Natural killer cell (primary cell): ENCODE data around the gene OR2G2. TPM values are rescaled to one million over a fixed set of nuclear protein-coding genes. Genes with fewer than 3 reads are reported as not detected.
A peak's percentile ranks its signal among the peaks of the same experiment; 100 is the strongest.

Source experiments
- ATAC-seq, 3 donors: fragments of 150-1000 bp in 2 of 3; fragments of 200-7000 bp in 1 of 3; cut with Tn5 transposase; 1 replicate in 1 of 3; 2 replicates in 2 of 3; pipeline ENCODE4 v1.10.0; 2021; ENCODE audit warnings: mild to moderate bottlenecking in 2 of 3, moderate library complexity in 2 of 3
- DNase-seq, 2 donors: peaks; one replicate each; pipeline versions ENCODE4 v3.0.0 to v3.0.0-alpha.2; 2013 to 2021; ENCODE audit warnings: mixed read lengths in 1 of 2
- H3K27ac ChIP-seq: one replicate; pipeline ENCODE4 v1.5.1; 2013; ENCODE audit warnings: mild to moderate bottlenecking, low read length
- H3K27me3 ChIP-seq: one replicate; pipeline ENCODE4 v1.6.1; 2013; ENCODE audit warnings: low read length; ENCODE audit not compliant: control insufficient read depth, insufficient read depth
- H3K36me3 ChIP-seq: one replicate; pipeline ENCODE4 v1.6.1; 2013; ENCODE audit warnings: low read length; ENCODE audit not compliant: control insufficient read depth, insufficient read depth
- H3K4me1 ChIP-seq: one replicate; pipeline ENCODE4 v1.6.1; 2013; ENCODE audit warnings: low read length; ENCODE audit not compliant: control insufficient read depth, insufficient read depth
- H3K4me3 ChIP-seq: one replicate; pipeline ENCODE4 v1.5.1; 2013; ENCODE audit warnings: low read length
- H3K9me3 ChIP-seq: one replicate; pipeline ENCODE4 v1.6.1; 2013; ENCODE audit warnings: low read length; ENCODE audit not compliant: control insufficient read depth, insufficient read depth
- H3K27ac Mint-ChIP-seq, 2 donors: one replicate each; pipeline ENCODE4 v1.8.0; 2022; ENCODE audit warnings: mild to moderate bottlenecking in 2 of 2, mixed read lengths in 2 of 2, moderate library complexity in 1 of 2
- H3K27me3 Mint-ChIP-seq, 2 donors: one replicate each; pipeline ENCODE4 v1.8.0; 2022; ENCODE audit warnings: low read depth in 2 of 2, mixed read lengths in 2 of 2
- H3K36me3 Mint-ChIP-seq: one replicate; pipeline ENCODE4 v1.8.0; 2022; ENCODE audit warnings: mixed read lengths
- H3K4me1 Mint-ChIP-seq, 2 donors: one replicate each; pipeline ENCODE4 v1.8.0; 2022; ENCODE audit warnings: mixed read lengths in 2 of 2
- H3K4me3 Mint-ChIP-seq: one replicate; pipeline ENCODE4 v1.8.0; 2022; ENCODE audit warnings: mild to moderate bottlenecking, moderate library complexity, mixed read lengths
- H3K9me3 Mint-ChIP-seq, 2 donors: one replicate each; pipeline ENCODE4 v1.8.0; 2022; ENCODE audit warnings: mixed read lengths in 2 of 2
- CTCF ChIP-seq: fragments of 200-600 bp; IDR thresholded peaks from one replicate; pipeline ENCODE4 v1.8.0; 2022; ENCODE audit warnings: antibody characterized with exemption
- WGBS: methylation state at CpG from one replicate; pipeline ENCODE4 v1.1.7; 2013; ENCODE audit warnings: missing lambda C conversion rate; ENCODE audit not compliant: insufficient coverage; 5-methylcytosine and 5-hydroxymethylcytosine counted together
- intact Hi-C: fragments of 100-400 bp; cut with micrococcal nuclease; formaldehyde crosslinking; loops from one replicate; pipeline ENCODE4 v1.14.2; 2022
- total RNA-seq, 4 donors: library from RNA; stranded (reverse); fragments of 120-200 nt in 1 of 4; gene quantifications; one replicate each; pipeline versions ENCODE4 v1.2.3 to v1.2.4, GENCODE V29; 2013 to 2022

The OR2G2 gene
- total RNA-seq, 3 donors from 2014 or later (not counting 1 experiment from before 2014, with no cell fraction given), result not detected

DNA sequence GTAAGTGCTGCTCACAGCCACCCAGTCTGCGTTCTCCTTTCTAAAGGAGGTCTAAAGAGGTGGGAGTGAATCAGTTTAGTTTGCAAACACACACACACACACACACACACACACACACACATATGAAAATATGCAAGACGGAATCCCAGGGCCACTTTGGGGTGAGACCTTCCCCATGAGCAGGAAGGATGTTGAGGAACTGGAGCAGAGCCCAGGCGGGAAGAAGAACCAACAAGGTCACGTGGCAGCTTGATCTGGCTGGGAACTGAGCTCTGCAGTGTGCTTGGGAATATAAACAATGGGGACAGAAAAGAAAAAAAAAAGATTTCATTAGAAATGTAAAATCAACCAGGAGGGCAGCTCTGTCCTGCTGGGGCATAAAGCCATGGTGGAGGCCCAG is 49.9 kb downstream of the OR2G2 start:
- Mint-ChIP-seq H3K4me3 (no peak overlapping the region), H3K27ac (no peak overlapping the region), H3K36me3 (no peaks in the 10 kb centered on the region), H3K9me3 (peaks cover 4 to 8% of the 10 kb centered on the region in 2 donors), H3K4me1 (peaks cover 4 to 5% of the 10 kb centered on the region in 2 donors), H3K27me3 (peaks cover 7 to 16% of the 10 kb centered on the region in 2 donors)
- Histone ChIP-seq H3K36me3 (no peaks in the 10 kb centered on the region), H3K4me1 (no peaks in the 10 kb centered on the region), H3K27ac (no peak overlapping the region), H3K27me3 (no peaks in the 10 kb centered on the region), H3K4me3 (no peak overlapping the region), H3K9me3 (no peaks in the 10 kb centered on the region)
- TF ChIP-seq CTCF, result no peak
- no peak for DNase-seq
- intact Hi-C loops, result no loop called here
- 81% methylated on average over 3 of the region's 4 CpGs for WGBS
- no peak for ATAC-seq

GRCh38 chr1:247638781-247639180 is 50.6 kb downstream of the OR2G2 start:
- no peaks in the 10 kb centered on the region for H3K36me3 ChIP-seq
- DNase-seq (no peak), ATAC-seq (no peak)
- WGBS, result 84% methylated on average over 6 of the region's 6 CpGs
- intact Hi-C loops, result no loop called here
- no peaks in the 10 kb centered on the region for H3K27me3 ChIP-seq
- H3K4me1 ChIP-seq, result no peaks in the 10 kb centered on the region
- Mint-ChIP-seq H3K27ac (no peak overlapping the region), H3K27me3 (peaks cover 7 to 16% of the 10 kb centered on the region in 2 donors), H3K36me3 (no peaks in the 10 kb centered on the region), H3K4me1 (peaks cover 4 to 5% of the 10 kb centered on the region in 2 donors), H3K9me3 (peaks cover 4 to 8% of the 10 kb centered on the region in 2 donors), H3K4me3 (peak overlapping the region; percentile 32)
- H3K9me3 ChIP-seq, result no peaks in the 10 kb centered on the region
- no peak overlapping the region for H3K27ac ChIP-seq
- TF ChIP-seq CTCF, result no peak
- no peak overlapping the region for H3K4me3 ChIP-seq

Other genes with a start within 250 kb of the OR2G2 start
- 10 to 100 TPM; 11.3 to 34.1 (median 11.7) TPM for gene NLRP3, start 172.2 kb upstream of the OR2G2 start, total RNA-seq
- gene OR2B11, start 130.3 kb upstream of the OR2G2 start, total RNA-seq, result not detected
- not detected for gene OR2C3, start 51.9 kb upstream of the OR2G2 start, total RNA-seq
- gene GCSAML, start 39.2 kb upstream of the OR2G2 start, total RNA-seq, result 10 to 100 TPM in 1 of 3 donors, 1 to 10 TPM in 1, under 1 TPM in 1; 0.19 to 62.1 (median 1.4) TPM
- not detected for gene OR2G3, start 17.2 kb downstream of the OR2G2 start, total RNA-seq
- gene OR13G1, start 91.4 kb downstream of the OR2G2 start, total RNA-seq, result not detected
- gene OR6F1, start 128.3 kb downstream of the OR2G2 start, total RNA-seq, result not detected
- not detected for gene OR14K1, start 150.3 kb downstream of the OR2G2 start, total RNA-seq
- not detected for gene OR14A2, start 159.8 kb downstream of the OR2G2 start, total RNA-seq
- gene OR1C1, start 172.2 kb downstream of the OR2G2 start, total RNA-seq, result not detected
- not detected for gene OR14A16, start 235.8 kb downstream of the OR2G2 start, total RNA-seq